Measurements from ENCODE around the gene SLC12A8.

SLC12A8 gene

GRCh38 chr3:125186261-125186787 is 26.2 kb downstream of the SLC12A8 start:
- no peak for DNase-seq (ENCODE audit: low read depth in 2 of 2)

- DNase-seq (ENCODE audit: low read depth in 2 of 2) = no peak
Measured at GRCh38 chr3:125185805-125186204, 26.7 kb downstream of the SLC12A8 start.

DNA sequence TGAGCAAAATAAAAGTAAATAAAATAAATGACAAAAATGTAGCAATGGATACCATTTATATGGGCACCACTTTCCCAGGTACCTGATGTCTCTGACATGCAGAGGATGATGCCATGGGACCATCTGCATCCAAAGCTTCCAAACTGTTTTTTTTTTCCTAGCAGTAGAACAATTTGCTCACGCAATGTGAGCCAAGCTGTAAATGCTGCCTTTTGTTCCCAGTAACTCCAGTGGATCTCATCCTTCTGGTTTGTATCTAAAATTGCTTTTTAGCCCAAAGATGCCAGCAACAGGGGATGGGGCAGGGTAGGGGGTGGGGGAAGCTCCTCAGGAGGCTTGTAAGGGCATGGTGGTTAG is 32.7 kb downstream of the SLC12A8 start:
- no peak for DNase-seq (ENCODE audit: low read depth in 2 of 2)

- DNase-seq (ENCODE audit: low read depth in 2 of 2) = no peak
Measured at GRCh38 chr3:125179143-125179883, 33.2 kb downstream of the SLC12A8 start.

GRCh38 chr3:125177746-125178145 is 34.8 kb downstream of the SLC12A8 start:
- no peak for DNase-seq (ENCODE audit: low read depth in 2 of 2)

DNA sequence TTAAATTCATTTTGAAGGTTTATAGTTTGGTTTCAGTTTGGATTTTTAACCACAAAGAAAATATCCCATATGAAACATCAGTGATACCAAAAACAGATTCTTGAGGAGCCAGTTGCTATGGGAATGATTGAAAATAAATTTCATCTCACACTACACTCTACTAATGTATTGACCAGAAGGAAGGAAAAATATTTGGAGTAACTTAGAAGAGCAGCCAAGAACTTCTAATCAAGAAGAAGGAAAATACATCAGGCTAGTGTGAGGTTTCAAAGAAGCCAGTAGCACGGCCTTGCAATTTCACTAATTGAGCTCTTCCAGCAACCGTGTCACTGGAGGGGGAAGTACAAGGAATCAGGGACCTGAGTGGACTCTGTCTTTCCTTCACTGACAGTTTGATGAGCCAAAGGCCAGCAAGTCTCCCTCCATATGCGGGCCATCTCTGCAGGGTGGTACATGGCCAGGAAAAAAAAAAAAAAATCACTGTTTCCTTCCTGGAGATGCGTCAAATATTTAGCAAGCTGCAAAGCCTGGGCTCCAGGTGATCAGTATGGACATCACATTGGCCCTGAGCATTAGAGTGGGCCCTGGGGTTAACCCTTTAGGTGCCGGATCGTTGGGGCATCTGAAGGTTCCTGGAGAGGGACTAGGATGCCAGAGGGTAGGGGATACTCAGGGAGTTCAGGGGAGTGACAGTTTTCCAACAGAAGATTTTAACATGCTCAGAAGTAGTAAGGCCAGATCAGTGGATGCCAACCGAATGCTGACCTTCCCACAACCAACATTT is 37.1 kb downstream of the SLC12A8 start:
- no peak for DNase-seq (ENCODE audit: low read depth in 2 of 2)

- DNase-seq (ENCODE audit: low read depth in 2 of 2) = no peak
Measured at GRCh38 chr3:125172346-125172745, 40.2 kb downstream of the SLC12A8 start.

GRCh38 chr3:125168711-125169393 is 43.7 kb downstream of the SLC12A8 start:
- no peak for DNase-seq (ENCODE audit: low read depth in 2 of 2)

DNA sequence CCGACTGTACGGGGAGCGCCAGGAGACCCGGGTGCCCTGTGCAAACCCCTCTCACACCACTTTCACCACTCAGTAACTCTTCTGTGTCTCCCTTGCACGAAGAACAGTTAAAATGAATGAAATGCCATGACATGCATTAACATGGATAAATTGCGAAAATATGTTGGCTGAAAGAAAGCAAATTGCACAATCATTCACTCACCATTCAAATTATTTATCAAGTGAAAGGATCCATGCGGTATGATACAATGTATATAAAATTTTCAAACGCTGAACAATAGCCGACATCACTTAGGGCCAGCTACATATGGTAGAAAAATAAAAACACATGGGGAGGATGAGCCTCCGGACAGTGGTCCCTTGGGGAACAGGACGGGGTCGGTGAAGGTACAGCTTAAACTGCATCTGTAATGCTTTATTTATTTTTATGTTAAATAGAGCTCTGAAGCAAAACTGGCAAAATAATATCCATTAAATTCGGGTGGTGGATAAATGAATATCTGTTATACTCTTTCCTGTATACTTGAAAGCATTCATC is 45.9 kb downstream of the SLC12A8 start:
- no peak for DNase-seq (ENCODE audit: low read depth in 2 of 2)

- no peak for DNase-seq (ENCODE audit: low read depth in 2 of 2)
Measured at GRCh38 chr3:125165948-125166553, 46.5 kb downstream of the SLC12A8 start.

DNA sequence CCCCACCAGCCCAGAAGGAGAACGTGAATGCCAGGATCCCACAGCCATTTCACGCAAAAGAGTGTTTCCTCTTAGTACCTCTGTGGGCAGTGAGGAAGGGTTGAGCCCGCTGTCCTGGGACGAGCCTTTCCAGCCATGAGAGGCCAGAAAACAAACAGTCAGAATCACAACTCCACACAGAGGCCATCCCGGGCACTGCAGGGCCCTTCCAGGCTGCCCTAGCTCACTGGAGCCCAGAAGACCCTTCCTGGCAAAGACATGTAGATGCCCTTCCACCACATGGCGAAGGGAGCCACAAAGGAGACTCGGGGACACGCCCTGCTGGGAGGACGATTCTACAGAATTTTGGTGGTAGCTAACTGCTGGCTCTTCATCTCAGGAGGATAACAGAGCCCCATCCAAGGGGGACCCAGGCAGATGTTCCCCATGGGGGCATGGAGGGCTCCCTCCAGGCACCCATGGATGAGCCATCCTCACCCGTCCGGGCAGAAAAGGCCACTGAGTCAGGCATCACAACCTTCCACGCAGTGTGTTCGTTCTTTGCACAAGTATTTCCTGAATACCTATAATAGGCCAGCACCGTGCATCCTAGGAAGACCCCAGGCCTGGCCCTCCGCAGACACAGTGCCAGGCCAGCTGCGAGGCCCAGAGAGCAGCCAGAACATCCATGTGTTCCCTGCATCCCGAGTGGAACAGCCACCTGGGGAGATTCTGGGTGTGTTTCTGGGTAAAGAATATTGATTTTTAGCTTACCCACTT is 47.2 kb downstream of the SLC12A8 start:
- DNase-seq (ENCODE audit: low read depth in 2 of 2) = no peak

- DNase-seq (ENCODE audit: low read depth in 2 of 2) = no peak
Measured at GRCh38 chr3:125163739-125164601, 48.6 kb downstream of the SLC12A8 start.

DNA sequence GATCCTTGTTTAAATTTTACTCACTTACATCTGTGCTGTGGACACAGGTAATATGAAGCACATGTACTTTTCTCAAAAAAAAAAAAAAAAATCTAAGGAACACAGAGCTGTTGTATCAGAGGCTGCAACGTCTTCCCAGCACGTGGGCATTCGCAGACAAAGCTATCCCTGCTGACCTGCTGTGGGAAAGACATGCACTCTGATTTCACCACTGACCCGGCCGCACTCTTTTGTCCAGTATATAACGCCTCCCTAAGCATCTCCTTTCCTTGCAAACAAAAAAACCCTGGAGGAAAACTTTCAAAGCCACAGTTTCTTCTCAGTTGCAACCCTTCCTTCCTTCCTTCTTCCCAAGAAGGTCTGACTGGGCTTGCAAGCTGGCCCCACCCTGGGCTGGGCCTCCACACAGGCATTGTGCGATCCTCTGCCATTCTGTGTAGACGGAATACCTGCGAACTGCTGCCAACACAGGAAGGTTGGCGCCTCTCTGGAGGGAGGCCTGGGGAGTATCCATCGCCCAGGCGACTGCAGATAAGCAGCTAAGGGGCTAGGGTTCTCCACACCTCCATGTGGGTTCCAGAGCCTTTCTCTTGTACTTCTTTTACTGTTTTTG is 50.8 kb downstream of the SLC12A8 start:
- no peak for DNase-seq (ENCODE audit: low read depth in 2 of 2)

DNA sequence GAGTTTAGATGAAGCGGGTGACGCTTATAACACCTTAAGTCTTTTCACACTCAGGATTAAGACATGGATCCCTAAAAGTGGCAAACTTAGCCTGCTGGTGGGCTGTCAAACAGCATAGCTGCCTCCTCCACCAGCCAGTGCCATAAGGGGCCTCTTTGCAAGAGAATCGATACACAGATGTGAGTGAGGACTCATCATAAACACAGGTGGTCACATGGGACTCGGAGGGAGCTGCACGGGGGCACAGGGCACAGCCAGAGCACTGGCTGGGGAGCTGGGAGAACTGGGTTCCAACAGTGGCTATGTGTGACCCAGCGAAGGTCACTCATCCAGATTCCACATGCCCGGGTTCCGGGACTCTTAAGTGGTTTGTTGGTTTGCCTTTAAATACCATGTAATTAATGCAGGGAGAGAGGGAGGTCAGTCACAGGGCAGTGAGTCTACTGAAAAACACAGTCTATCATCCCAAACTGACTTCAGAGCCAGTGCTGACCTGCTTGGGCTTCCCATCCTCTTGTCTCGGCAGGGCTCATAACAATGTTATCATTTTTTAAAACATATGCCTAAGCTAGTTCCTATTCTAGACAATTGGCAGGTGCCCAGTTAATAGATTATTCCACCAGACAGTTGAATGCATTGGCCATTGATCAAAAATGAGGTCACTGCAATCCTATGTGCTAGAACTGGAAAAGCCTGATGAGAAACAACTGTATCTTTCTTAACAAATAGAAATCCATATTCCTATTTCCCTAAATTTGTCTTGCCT is 51.8 kb downstream of the SLC12A8 start:
- DNase-seq (ENCODE audit: low read depth in 2 of 2) = no peak

GRCh38 chr3:125157183-125157582 is 55.4 kb downstream of the SLC12A8 start:
- no peak for DNase-seq (ENCODE audit: low read depth in 2 of 2)

- DNase-seq (ENCODE audit: low read depth in 2 of 2) = no peak
Measured at GRCh38 chr3:125156456-125156855, 56.1 kb downstream of the SLC12A8 start.

- DNase-seq (ENCODE audit: low read depth in 2 of 2) = peak in 1 of 2 donors; percentile 40
Measured at GRCh38 chr3:125154800-125155269, 57.7 kb downstream of the SLC12A8 start.

DNA sequence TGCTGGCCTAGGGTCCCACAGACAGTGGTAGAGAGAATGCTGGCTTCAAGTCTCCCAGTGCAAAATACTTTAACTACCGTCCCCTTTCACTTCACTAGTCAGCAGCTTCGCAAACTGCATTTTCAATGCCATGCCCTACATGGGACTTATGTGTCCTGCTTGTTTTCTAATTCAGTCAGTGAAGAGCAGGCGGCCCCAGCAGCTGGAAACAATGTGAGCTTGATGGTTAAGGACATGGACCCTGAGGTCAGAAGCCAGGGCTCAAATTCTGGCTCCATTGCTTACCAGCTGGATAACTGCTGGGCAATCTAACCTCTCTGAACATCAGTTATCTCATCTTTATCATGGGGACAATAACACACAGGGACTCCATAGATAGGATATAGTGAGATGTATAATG is 58.4 kb downstream of the SLC12A8 start:
- no peak for DNase-seq (ENCODE audit: low read depth in 2 of 2)

- no peak for DNase-seq (ENCODE audit: low read depth in 2 of 2)
Measured at GRCh38 chr3:125152951-125153350, 59.6 kb downstream of the SLC12A8 start.
